WTC11 (cell line): ENCODE measurements around the gene TSC22D2. TPM values are rescaled to one million over a fixed set of nuclear protein-coding genes. Genes with fewer than 3 reads are reported as not detected.

ENCODE experiments used
- ATAC-seq: fragments of 200-7000 bp; cut with Tn5 transposase; 2 replicates; pipeline ENCODE4 v1.10.0; 2021; ENCODE audit warnings: mild to moderate bottlenecking, moderate library complexity
- CTCF ChIA-PET: fragments of 300-600 bp; sonication (Branson Sonifier 250); formaldehyde crosslinking; loops from one replicate; lab custom pipeline; 2021; ENCODE audit warnings: antibody characterized with exemption; lab: Charles Lee
- POLR2A ChIA-PET: fragments of 350-600 bp; sonication (Branson Sonifier 250); formaldehyde crosslinking; loops from one replicate; lab custom pipeline; 2021; ENCODE audit warnings: antibody characterized with exemption; lab: Charles Lee
- DNase-seq: peaks from one replicate; pipeline ENCODE4 v3.0.0; 2021; ENCODE audit warnings: low spot score
- H3K27ac Mint-ChIP-seq: 2 replicates; pipeline ENCODE4 v1.8.0; 2021; ENCODE audit warnings: mixed read lengths
- H3K27me3 Mint-ChIP-seq: 2 replicates; pipeline ENCODE4 v1.8.0; 2021; ENCODE audit warnings: low read depth, mild to moderate bottlenecking, moderate library complexity, mixed read lengths
- H3K36me3 Mint-ChIP-seq: 2 replicates; pipeline ENCODE4 v1.8.0; 2021; ENCODE audit warnings: mixed read lengths
- H3K4me1 Mint-ChIP-seq: 2 replicates; pipeline ENCODE4 v1.8.0; 2022; ENCODE audit warnings: mixed read lengths
- H3K4me3 Mint-ChIP-seq: 2 replicates; pipeline ENCODE4 v1.8.0; 2021; ENCODE audit warnings: mild to moderate bottlenecking, moderate library complexity, mixed read lengths
- H3K9me3 Mint-ChIP-seq: 2 replicates; pipeline ENCODE4 v1.8.0; 2021; ENCODE audit warnings: mixed read lengths
- FOXP1 ChIP-seq: sonication (generic); formaldehyde crosslinking; IDR thresholded peaks from 2 replicates; pipeline ENCODE4 v1.8.0; 2022; ENCODE audit warnings: missing genetic modification reagents, mild to moderate bottlenecking, moderate library complexity, borderline replicate concordance
- HMGA2 ChIP-seq: fragments of 250-450 bp; sonication (Bioruptor Pico); IDR thresholded peaks from 2 replicates; pipeline ENCODE4 v1.4.0; 2021; ENCODE audit warnings: mild to moderate bottlenecking, moderate library complexity
- MYBL2 ChIP-seq: sonication (generic); formaldehyde crosslinking; IDR thresholded peaks from 2 replicates; pipeline ENCODE4 v1.8.1; 2023; ENCODE audit warnings: mild to moderate bottlenecking, moderate library complexity, missing genetic modification reagents
- NFATC4 ChIP-seq: fragments of 250-450 bp; sonication (Bioruptor Pico); IDR thresholded peaks from 2 replicates; pipeline ENCODE4 v1.9.0; 2021; ENCODE audit warnings: mild to moderate bottlenecking
- NFYB ChIP-seq: sonication (generic); formaldehyde crosslinking; conservative IDR thresholded peaks from 2 replicates; pipeline ENCODE4 v1.8.0; 2022; ENCODE audit warnings: low read depth, missing genetic modification reagents
- NR1H2 ChIP-seq: sonication (generic); formaldehyde crosslinking; IDR thresholded peaks from 2 replicates; pipeline ENCODE4 v1.9.0; 2021; ENCODE audit warnings: mild to moderate bottlenecking, moderate library complexity, missing genetic modification reagents
- RORB ChIP-seq: fragments of 250-450 bp; sonication (Bioruptor Pico); IDR thresholded peaks from 2 replicates; pipeline ENCODE4 v1.9.0; 2021; ENCODE audit warnings: mild to moderate bottlenecking
- TEAD4 ChIP-seq: sonication (generic); formaldehyde crosslinking; IDR thresholded peaks from 2 replicates; pipeline ENCODE4 v1.8.0; 2022; ENCODE audit warnings: mild to moderate bottlenecking, missing genetic modification reagents
- total RNA-seq: library from RNA; stranded (reverse); gene quantifications from 3 replicates; pipeline ENCODE4 v1.2.3, GENCODE V29; 2021
- TF ChIP-seq, protein P1 (sequence below): sonication (generic); formaldehyde crosslinking; IDR thresholded peaks from 2 replicates; pipeline ENCODE4 v1.8.1; 2022; ENCODE audit warnings: low read depth, mild to moderate bottlenecking, moderate library complexity, missing genetic modification reagents, borderline replicate concordance
- TF ChIP-seq, protein P2 (sequence below): sonication (generic); formaldehyde crosslinking; IDR thresholded peaks from 2 replicates; pipeline ENCODE4 v1.8.1; 2023; ENCODE audit warnings: mild to moderate bottlenecking, missing genetic modification reagents, borderline replicate concordance
- TF ChIP-seq, protein P3 (sequence below): sonication (generic); formaldehyde crosslinking; IDR thresholded peaks from 2 replicates; pipeline ENCODE4 v1.8.0; 2022; ENCODE audit warnings: mild to moderate bottlenecking, missing genetic modification reagents
- TF ChIP-seq, protein P4 (sequence below): sonication (generic); formaldehyde crosslinking; conservative IDR thresholded peaks from 2 replicates; pipeline ENCODE4 v1.8.1; 2023; ENCODE audit warnings: mild to moderate bottlenecking, low read depth, missing genetic modification reagents, moderate library complexity
- TF ChIP-seq, protein P5 (sequence below): fragments of 250-450 bp; sonication (Bioruptor Pico); conservative IDR thresholded peaks from 2 replicates; pipeline ENCODE4 v1.9.0; 2021; ENCODE audit warnings: mild to moderate bottlenecking
- TF ChIP-seq, protein P6 (sequence below): fragments of 250-450 bp; sonication (Bioruptor Pico); IDR thresholded peaks from 2 replicates; pipeline ENCODE4 v1.9.0; 2021; ENCODE audit warnings: mild to moderate bottlenecking

The TSC22D2 gene
- total RNA-seq, 1 experiment from 2014 or later, result 24.0 TPM

DNA sequence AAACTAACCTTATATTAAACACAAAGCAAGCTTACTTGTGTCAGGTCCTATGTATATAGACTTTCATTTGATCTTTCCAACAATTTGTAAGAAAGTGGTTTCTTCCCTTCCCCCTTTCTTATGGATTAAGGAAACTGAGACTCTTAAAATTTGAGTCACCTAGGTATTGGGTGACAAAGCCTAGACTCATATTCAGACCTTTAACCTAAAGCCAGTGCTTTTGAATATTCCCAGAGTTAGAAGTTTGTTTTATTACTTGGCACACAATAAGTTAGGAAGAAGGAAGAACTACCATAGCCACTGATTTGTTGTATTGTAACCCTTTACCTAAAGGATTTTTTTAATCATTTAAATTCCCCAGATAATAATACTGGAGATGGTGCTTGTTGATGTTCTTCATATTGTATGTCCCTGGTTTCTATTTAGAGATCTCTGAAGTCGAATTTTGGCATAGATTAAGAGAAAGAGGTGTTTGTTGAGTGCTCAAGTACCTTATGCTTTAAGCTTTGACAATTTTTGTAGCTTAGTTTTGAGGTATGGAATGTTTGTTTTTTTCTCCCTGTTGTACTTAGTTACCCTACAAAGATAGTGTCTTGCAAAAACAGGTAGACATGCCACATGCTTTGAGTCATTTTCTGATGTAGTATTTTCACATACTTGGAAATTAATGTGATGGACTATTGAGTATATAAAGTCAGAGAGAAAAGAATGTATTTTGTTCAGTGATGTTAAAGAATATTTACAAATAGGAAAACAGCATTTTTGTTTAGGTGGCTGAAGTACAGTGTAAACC is 11.2 kb downstream of the TSC22D2 start:
- CTCF ChIA-PET, result no interaction called here
- Mint-ChIP-seq H3K4me1 (peaks cover 25% of the 10 kb centered on the region), H3K4me3 (no peak overlapping the region), H3K9me3 (no peaks in the 10 kb centered on the region), H3K36me3 (no peaks in the 10 kb centered on the region; the same call in 1 of the 2 replicates), H3K27me3 (no peaks in the 10 kb centered on the region), H3K27ac (no peak overlapping the region)
- TF ChIP-seq NFYB (CRISPR knock-in tag) (no peak), HMGA2 (no peak), TEAD4 (CRISPR knock-in tag) (no peak), FOXP1 (CRISPR knock-in tag) (no peak), NR1H2 (CRISPR knock-in tag) (no peak), NFATC4 (CRISPR knock-in tag) (no peak), MYBL2 (CRISPR knock-in tag) (no peak), RORB (CRISPR knock-in tag) (no peak)
- TF ChIP-seq, protein P1, sequence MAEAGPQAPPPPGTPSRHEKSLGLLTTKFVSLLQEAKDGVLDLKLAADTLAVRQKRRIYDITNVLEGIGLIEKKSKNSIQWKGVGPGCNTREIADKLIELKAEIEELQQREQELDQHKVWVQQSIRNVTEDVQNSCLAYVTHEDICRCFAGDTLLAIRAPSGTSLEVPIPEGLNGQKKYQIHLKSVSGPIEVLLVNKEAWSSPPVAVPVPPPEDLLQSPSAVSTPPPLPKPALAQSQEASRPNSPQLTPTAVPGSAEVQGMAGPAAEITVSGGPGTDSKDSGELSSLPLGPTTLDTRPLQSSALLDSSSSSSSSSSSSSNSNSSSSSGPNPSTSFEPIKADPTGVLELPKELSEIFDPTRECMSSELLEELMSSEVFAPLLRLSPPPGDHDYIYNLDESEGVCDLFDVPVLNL (CRISPR knock-in tag), result no peak
- TF ChIP-seq, protein P2, sequence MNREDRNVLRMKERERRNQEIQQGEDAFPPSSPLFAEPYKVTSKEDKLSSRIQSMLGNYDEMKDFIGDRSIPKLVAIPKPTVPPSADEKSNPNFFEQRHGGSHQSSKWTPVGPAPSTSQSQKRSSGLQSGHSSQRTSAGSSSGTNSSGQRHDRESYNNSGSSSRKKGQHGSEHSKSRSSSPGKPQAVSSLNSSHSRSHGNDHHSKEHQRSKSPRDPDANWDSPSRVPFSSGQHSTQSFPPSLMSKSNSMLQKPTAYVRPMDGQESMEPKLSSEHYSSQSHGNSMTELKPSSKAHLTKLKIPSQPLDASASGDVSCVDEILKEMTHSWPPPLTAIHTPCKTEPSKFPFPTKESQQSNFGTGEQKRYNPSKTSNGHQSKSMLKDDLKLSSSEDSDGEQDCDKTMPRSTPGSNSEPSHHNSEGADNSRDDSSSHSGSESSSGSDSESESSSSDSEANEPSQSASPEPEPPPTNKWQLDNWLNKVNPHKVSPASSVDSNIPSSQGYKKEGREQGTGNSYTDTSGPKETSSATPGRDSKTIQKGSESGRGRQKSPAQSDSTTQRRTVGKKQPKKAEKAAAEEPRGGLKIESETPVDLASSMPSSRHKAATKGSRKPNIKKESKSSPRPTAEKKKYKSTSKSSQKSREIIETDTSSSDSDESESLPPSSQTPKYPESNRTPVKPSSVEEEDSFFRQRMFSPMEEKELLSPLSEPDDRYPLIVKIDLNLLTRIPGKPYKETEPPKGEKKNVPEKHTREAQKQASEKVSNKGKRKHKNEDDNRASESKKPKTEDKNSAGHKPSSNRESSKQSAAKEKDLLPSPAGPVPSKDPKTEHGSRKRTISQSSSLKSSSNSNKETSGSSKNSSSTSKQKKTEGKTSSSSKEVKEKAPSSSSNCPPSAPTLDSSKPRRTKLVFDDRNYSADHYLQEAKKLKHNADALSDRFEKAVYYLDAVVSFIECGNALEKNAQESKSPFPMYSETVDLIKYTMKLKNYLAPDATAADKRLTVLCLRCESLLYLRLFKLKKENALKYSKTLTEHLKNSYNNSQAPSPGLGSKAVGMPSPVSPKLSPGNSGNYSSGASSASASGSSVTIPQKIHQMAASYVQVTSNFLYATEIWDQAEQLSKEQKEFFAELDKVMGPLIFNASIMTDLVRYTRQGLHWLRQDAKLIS (CRISPR knock-in tag), result no peak
- TF ChIP-seq, protein P3, sequence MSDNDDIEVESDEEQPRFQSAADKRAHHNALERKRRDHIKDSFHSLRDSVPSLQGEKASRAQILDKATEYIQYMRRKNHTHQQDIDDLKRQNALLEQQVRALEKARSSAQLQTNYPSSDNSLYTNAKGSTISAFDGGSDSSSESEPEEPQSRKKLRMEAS (CRISPR knock-in tag), result no peak
- TF ChIP-seq, protein P4, sequence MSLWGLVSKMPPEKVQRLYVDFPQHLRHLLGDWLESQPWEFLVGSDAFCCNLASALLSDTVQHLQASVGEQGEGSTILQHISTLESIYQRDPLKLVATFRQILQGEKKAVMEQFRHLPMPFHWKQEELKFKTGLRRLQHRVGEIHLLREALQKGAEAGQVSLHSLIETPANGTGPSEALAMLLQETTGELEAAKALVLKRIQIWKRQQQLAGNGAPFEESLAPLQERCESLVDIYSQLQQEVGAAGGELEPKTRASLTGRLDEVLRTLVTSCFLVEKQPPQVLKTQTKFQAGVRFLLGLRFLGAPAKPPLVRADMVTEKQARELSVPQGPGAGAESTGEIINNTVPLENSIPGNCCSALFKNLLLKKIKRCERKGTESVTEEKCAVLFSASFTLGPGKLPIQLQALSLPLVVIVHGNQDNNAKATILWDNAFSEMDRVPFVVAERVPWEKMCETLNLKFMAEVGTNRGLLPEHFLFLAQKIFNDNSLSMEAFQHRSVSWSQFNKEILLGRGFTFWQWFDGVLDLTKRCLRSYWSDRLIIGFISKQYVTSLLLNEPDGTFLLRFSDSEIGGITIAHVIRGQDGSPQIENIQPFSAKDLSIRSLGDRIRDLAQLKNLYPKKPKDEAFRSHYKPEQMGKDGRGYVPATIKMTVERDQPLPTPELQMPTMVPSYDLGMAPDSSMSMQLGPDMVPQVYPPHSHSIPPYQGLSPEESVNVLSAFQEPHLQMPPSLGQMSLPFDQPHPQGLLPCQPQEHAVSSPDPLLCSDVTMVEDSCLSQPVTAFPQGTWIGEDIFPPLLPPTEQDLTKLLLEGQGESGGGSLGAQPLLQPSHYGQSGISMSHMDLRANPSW (CRISPR knock-in tag), result no peak
- TF ChIP-seq, protein P5, sequence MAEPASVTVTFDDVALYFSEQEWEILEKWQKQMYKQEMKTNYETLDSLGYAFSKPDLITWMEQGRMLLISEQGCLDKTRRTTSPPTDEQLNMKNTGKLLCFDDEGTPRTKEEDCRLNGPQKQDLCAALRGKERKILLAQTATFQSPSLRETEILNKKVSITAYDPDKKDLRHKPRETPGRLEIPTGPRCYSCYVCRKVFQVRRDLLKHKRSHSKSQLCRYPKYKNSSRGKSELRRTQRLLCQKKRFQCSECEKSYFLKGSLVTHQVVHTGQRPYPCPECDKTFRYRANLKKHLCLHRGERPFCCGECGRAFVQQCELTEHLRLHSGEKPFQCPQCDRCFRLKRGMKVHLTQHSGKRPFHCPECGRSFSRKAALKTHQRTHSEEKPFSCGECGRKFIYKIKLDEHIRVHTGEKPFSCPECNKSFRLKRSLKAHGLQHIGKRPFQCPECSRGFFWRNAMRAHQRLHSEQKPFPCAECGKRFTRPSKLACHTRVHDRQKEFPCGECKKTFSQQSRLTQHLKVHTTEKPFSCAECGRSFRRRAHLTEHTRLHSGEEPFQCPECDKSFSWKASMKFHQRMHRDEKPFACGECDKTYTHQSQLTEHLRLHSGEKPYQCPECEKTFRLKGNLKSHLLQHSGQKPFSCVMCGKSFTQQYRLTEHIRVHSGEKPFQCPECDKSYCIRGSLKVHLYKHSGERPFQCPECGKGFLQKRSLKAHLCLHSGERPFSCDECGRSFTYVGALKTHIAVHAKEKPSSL (CRISPR knock-in tag), result no peak
- TF ChIP-seq, protein P6, sequence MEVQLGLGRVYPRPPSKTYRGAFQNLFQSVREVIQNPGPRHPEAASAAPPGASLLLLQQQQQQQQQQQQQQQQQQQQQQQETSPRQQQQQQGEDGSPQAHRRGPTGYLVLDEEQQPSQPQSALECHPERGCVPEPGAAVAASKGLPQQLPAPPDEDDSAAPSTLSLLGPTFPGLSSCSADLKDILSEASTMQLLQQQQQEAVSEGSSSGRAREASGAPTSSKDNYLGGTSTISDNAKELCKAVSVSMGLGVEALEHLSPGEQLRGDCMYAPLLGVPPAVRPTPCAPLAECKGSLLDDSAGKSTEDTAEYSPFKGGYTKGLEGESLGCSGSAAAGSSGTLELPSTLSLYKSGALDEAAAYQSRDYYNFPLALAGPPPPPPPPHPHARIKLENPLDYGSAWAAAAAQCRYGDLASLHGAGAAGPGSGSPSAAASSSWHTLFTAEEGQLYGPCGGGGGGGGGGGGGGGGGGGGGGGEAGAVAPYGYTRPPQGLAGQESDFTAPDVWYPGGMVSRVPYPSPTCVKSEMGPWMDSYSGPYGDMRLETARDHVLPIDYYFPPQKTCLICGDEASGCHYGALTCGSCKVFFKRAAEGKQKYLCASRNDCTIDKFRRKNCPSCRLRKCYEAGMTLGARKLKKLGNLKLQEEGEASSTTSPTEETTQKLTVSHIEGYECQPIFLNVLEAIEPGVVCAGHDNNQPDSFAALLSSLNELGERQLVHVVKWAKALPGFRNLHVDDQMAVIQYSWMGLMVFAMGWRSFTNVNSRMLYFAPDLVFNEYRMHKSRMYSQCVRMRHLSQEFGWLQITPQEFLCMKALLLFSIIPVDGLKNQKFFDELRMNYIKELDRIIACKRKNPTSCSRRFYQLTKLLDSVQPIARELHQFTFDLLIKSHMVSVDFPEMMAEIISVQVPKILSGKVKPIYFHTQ (CRISPR knock-in tag), result no peak
- no peak for DNase-seq
- no peak for ATAC-seq
- POLR2A ChIA-PET, result no interaction called here
